Daoy (cell line): ENCODE data around the gene IFNE. TPM values are rescaled to one million over a fixed set of nuclear protein-coding genes. Genes with fewer than 3 reads are reported as not detected.
"Not testable (repeated sequence)": the region's sequence is repeated elsewhere in the genome, so short reads cannot be mapped to it uniquely, and the experiment has no call there.

Experiments
- DNase-seq: peaks from one replicate; pipeline ENCODE4 v3.0.0-alpha.2; 2015; ENCODE audit warnings: low read depth
- total RNA-seq: library from RNA; depleted of rRNA; stranded (reverse); fragments of >200 nt; shearing (Covaris generic); gene quantifications from 2 replicates; pipeline ENCODE4 v1.2.3, GENCODE V29; 2014

IFNE gene
- total RNA-seq, 1 experiment from 2014 or later = not detected

- DNase-seq = no peak
These were observed 9.6 kb upstream of the IFNE start for GRCh38 chr9:21491756-21492155.

- DNase-seq = no peak
These were observed 550 bp downstream of the IFNE start for GRCh38 chr9:21481470-21482056.

- no peak for DNase-seq
These were observed 2.9 kb downstream of the IFNE start for GRCh38 chr9:21479152-21479702.

- DNase-seq = no peak
These were observed 4.6 kb downstream of the IFNE start for GRCh38 chr9:21477466-21477865.

- no peak for DNase-seq
These were observed 8.9 kb downstream of the IFNE start for GRCh38 chr9:21473236-21473635.

GRCh38 chr9:21470126-21470525, 12.0 kb downstream of the IFNE start:
- no peak for DNase-seq

- DNase-seq = no peak
These were observed 16.1 kb downstream of the IFNE start for GRCh38 chr9:21465859-21466518.

- no peak for DNase-seq
These were observed 17.0 kb downstream of the IFNE start for GRCh38 chr9:21465138-21465537.

- DNase-seq = no peak
These were observed 20.7 kb downstream of the IFNE start for GRCh38 chr9:21461377-21461776.

- no peak for DNase-seq
These were observed 26.8 kb downstream of the IFNE start for GRCh38 chr9:21455320-21455719.

- DNase-seq = no peak
These were observed 28.0 kb downstream of the IFNE start for GRCh38 chr9:21454149-21454548.

- DNase-seq = no peak
These were observed 29.4 kb downstream of the IFNE start for GRCh38 chr9:21452681-21453080.

GRCh38 chr9:21450733-21451394, 31.2 kb downstream of the IFNE start:
- no peak for DNase-seq

GRCh38 chr9:21449312-21449711, 32.8 kb downstream of the IFNE start:
- DNase-seq = not testable (repeated sequence)

- DNase-seq = no peak
These were observed 38.1 kb downstream of the IFNE start for GRCh38 chr9:21443849-21444625.

GRCh38 chr9:21440139-21440538, 42.0 kb downstream of the IFNE start, which contains the start of gene IFNA1:
IFNA1 (plus strand) TSS chr9:21440439; CDS start chr9:21440508, 69 bp downstream.
- no peak for DNase-seq

- DNase-seq = not testable (repeated sequence)
These were observed 47.1 kb downstream of the IFNE start for GRCh38 chr9:21435015-21435383.

- DNase-seq = no peak
These were observed 47.7 kb downstream of the IFNE start for GRCh38 chr9:21434202-21435014.

- DNase-seq = no peak
These were observed 49.3 kb downstream of the IFNE start for GRCh38 chr9:21432672-21433425.
